NCI-H526 treated with DMSO at 0.1 percent for 48 hours (cell line): ENCODE measurements around the gene FN3K.
A peak's percentile ranks its signal among the peaks of the same experiment; 100 is the strongest.
"Not testable (repeated sequence)": the region's sequence is repeated elsewhere in the genome, so short reads cannot be mapped to it uniquely, and the experiment has no call there.

ENCODE experiments used
- DNase-seq: peaks from one replicate; lab custom pipeline; 2025; lab: John Stamatoyannopoulos, UW

Gene FN3K

DNA sequence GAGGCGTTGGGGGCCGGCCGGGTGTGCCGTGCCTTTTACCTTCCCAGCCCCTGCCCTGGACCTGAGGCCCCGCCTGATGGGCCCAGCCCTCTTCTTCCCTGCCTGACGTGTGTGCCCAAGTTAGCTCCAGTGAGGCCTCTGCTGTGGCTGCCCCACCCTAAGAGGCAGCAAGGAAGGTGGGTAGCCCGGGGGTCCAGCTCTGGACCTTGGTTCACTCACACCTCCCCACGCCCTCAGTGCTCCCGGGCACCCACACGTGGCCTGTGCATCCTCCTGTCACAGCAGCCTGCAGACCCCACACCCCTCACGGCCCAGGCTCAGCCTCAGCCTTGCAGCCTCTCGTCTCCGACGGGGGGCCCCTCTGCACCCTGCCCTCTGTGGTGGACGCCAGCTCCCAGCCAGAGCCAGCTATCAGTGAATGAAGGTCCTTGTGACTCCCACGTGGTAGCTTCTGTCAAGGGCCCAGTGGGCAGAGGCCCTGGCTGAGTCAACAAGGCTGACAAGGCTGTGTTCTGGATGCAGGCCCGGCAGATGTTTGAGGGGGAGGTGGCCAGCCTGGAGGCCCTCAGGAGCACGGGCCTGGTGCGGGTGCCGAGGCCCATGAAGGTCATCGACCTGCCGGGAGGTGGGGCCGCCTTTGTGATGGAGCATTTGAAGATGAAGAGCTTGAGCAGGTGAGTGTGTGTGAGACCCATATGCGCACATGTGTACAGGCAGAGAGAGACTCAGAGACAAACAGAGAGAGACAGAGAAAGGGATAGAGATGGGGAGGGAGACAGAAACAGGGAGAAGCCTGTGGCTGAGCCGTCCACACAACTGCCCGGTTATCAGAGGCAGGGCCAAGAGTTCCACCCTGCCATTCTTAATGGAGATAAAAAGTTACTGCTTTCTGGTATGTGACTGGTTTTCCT, 2.8 kb downstream of the FN3K start:
- DNase-seq = no peak

DNA sequence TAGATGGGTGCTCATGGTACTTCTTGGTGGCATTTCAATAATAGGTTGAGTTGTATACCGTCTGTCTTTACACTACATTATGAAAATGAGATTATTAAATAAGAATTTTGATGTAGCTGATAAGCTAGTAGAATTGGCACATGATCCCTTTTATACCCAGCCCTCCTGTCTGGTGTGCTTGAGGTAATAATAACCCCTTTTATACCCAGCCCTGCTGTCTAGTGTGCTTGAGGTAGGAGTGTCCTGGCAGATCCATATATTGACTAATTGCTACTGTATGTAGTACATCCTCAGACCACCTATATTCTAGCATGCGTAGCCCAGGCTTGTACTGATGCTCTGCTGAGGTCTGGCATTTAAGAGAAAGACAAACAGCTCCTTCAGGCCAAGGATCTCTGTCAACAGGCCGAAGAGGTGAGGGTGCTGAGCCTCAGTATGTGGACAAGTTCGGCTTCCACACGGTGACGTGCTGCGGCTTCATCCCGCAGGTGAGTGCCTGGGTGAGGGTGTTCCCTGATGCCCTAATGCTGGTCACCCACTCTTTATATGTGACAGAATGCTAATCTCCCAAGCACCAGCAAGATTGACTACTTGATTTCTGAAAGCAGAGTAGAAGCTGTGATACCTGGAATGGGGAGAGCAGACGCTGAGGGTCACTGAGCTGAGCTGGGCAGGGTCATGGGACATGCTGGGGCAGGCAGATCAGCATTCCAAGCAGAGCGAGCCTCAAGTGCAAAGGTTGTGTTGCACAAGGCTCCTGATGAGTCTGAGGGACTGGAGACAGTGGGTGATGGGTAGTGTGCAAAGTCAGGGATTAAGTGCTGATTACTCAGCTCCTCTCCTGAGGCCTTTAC, 5.7 kb downstream of the FN3K start:
- DNase-seq = no peak

DNA sequence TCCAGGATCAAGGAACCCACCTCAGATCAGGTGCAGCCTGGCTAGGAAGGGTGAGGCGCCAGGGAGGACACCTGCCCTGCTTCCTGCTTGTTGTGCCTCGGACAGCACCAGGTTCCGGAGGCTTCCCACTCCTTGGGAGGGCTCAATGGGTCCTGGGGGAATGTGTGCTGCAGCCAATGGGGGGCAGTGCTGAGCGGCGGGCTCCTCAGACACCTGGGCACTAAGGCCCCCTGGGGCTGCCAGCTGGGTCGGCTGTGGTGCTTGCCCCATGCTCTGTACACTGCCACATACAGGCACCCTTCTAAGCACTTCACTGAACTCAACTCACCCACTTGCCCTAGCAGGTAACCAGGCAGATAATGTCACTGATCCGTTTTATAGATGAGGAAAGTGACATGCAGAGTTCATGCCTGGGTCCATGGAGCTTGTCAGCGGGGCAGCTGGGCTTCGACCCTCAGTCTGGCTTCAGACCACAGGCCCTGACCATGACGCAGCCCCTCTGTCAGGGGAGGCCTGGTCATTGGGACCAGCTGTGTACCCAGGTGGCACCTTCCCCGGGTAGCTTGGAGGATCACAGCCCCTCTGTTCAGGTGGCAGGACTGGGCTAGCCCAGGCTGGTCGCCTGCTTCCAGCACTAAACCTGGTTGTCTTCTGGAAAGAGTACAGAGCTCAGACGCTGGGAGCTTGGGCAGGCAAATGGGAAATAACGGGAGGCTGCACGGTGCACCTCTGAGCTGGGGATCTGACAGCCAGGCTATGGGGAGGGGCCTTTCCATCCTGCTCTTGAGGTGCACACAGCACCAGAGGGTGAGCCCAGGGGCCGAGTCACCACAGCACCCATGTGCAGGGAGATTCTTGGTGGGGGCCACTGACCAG, 8.2 kb downstream of the FN3K start:
- no peak for DNase-seq

DNA sequence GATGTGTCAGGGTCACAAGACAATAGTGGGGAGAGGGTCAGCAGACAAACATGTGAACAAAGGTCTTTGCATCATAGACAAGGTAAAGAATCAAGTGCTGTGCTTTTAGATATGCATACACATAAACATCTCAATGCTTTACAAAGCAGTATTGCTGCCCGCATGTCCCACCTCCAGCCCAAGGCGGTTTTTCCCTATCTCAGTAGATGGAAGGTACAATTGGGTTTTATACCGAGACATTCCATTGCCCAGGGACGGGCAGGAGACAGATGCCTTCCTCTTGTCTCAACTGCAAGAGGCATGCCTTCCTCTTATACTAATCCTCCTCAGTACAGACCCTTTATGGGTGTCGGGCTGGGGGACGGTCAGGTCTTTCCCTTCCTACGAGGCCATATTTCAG, 9.3 kb downstream of the FN3K start:
- not testable (repeated sequence) for DNase-seq

DNA sequence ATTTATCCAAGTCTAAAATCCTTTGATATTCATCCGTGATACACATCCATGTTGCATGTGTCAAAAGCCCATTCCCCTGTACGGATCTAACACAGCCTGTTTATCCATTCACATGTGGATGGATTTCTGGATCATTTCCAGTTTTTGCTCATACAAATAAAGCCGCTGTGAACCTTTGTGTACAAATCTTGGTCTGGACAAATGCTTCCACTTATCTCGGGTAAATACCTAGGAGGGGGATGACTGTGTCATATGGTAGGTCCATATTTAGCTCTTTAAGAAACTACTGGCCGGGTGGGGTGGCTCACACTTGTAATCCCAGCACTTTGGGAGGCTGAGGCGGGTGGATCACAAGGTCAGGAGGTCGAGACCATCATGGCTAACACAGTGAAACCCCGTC, 10.1 kb downstream of the FN3K start:
- no peak for DNase-seq

DNA sequence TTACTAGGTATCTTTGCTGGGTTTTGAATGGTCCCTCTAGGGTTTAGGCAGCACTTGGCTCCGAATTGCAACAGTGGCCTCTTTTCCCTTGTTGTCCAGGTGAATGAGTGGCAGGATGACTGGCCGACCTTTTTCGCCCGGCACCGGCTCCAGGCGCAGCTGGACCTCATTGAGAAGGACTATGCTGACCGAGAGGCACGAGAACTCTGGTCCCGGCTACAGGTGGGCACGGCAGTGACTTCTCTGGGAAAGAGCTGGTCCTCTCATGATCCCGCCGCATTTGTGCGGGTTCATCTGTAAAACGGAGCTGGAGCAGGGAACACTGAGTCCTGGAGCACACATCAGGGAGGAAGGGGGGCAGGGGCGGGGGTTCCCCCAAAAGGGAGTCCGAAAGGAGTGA, 13.3 kb downstream of the FN3K start:
- no peak for DNase-seq

DNA sequence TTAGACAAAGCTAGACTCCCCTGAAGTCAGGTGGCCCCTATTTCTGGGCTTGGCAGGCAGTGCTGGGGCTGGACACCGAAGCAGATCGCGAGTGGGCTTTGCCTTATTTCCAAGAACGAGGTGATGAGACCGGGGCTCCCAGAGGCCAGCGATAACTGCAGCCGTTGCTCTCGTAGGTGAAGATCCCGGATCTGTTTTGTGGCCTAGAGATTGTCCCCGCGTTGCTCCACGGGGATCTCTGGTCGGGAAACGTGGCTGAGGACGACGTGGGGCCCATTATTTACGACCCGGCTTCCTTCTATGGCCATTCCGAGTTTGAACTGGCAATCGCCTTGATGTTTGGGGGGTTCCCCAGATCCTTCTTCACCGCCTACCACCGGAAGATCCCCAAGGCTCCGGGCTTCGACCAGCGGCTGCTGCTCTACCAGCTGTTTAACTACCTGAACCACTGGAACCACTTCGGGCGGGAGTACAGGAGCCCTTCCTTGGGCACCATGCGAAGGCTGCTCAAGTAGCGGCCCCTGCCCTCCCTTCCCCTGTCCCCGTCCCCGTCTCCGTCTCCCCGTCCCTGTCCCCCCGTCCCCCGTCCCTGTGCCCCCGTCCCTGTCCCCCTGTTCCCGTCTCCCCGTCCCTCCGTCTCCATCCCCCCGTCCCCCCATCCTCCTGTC, 15.0 kb downstream of the FN3K start:
- no peak for DNase-seq

DNA sequence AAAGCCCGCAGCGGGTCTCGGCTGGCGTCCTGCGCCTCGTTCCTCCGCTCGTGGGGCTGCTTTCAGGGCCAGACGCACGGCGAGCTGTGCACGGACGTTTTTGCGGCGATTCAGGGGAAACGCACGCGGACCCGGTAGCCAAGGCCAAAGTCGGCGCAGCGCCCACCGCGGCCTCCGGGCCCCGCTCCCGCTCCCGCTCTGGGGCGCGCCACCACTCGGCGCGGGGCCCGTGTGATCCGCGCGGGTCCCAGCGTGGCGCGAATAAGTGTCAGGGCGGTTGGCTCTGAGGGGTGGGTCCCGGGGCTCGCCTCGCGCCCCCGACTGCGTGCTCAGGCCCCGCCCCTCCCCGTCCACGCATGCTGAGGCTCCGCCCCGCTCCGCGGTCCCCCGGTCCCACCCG, 15.8 kb downstream of the FN3K start:
- no peak for DNase-seq

DNA sequence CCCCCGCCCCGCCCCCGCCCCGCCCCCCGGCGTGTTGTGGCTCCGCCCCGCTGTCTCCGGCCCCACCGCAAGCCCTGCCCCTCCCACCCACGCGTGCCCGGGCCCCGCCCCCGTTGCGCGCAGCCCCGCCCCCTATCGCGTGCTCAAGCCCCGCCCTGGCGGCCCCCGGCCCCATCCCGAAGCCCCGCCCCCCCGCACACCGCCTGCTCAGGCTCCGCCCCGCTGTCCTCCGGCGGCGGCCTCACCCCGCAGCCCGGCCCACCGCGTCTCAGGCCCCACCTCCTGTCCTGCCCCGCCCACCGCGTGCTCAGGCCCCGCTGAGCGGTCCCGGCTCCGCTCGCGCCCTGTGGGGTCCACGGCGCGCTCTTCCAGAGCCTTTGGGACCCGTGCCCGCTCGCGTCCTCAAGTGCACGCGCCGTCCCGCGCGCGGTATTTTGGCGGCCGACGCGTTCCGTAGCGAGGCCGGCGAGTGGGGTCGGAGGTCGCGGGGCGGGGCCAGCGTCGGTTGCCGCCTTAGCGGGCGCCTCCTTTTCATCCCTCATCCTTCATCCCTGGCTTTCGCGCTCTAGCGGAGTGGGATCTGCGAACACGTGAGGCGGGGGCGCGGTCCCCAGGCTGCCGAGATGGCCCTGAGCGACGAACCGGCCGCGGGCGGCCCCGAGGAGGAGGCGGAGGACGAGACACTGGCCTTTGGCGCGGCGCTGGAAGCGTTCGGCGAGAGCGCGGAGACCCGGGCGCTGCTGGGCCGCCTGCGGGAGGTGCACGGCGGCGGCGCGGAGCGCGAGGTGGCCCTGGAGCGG, 16.4 kb downstream of the FN3K start, which contains the start of gene TBCD:
Gene TBCD (plus strand): TSS at position 495 of the 800 bp plus-strand sequence. CDS start 129 bp downstream, at position 624.
- peak; percentile 83 for DNase-seq

DNA sequence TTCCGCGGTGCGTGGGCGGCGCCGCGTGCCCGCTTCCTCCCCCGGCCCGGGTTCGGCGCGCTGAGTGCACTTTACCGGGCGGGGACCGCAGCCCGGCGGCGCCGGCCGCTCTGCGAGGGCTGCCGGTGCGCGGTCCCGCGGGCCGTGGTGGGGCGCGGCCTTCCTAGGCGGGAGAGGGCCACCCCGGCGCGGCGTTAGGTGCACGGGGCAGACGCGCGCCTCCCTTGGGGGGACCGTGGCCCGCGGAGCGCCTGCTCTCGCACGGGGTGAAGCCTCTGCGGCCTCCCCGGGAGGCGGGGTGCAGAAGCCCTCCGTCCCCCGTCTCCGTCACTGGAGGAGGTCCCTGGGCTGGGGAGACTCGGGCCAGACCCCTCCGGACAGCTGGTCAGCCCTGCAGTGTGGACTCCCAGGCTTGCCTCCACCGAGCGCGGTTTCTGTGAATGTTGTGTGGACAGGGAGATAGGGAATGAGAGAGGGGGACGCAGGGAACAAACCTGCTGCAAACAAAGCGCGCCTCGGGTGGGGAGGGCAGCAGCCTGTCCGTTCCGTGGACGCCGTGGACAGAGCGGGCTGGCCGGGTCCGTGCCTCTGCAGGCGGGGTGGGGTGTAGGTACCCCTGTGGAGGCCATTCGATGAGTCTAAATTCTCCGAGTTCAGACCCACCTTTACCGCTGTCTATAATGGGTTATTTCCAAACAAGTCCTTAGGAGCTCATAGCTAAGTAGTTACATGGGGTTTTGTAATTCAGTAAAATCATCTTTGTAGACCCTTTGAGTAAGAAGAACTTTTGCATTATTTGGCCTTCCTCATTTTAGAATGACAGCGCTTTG, 17.2 kb downstream of the FN3K start:
- DNase-seq = no peak

DNA sequence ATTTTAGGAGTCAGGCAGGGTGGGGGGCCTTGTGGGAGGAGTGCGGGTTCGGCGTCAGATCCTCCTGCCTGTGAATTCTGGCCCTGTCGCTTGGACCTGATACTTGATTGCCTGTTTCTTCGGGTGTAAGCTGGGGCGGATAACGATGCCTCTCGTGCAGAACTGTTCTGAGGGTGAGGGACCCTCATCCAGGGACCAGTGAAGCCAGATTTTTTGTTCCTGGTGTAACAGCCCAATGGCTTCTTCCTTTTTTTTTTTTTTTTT, 17.7 kb downstream of the FN3K start:
- DNase-seq = no peak

DNA sequence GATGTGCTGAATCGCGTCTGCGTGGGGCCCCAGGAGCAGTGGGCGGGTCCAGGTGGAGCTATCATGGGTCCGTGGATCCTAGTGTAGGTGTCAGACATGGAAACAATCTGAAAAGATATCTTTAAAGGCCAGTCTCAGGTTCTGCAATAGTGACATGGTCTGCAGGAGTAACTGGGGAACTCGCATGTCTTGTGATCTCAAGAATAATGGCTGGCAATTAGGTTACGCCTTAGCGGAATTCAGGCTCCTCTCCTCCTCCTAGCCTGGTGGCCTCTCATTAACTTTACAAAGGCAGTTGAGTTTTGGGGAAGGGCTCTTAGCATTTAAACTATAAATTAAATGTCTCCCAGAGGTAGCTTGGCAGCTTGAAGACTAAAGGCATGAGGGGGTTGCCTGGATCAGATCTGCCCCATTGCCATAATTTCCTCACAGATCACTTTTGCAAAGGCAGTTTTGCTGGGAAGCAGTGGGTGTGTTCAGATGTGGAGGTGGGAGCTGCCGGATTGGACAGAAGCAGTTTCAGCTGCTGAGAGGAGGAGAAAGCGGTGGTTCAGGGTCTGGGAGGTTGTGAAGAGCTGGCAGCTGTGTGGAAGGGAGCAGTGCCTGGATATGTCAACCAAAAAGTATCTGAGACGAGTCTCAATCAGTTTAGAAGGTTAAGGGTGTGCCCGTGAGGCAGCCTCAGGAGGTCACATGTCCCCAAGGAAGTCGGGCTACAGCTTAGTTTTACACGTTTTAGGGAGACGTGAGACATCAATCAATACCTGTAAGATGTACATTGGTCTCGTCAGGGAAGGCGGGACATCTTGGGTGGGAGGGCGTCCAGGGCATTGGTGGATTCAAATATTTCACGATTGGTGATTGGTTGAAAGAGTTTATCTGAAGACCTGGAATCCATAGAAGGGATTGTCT, 19.1 kb downstream of the FN3K start:
- no peak for DNase-seq

DNA sequence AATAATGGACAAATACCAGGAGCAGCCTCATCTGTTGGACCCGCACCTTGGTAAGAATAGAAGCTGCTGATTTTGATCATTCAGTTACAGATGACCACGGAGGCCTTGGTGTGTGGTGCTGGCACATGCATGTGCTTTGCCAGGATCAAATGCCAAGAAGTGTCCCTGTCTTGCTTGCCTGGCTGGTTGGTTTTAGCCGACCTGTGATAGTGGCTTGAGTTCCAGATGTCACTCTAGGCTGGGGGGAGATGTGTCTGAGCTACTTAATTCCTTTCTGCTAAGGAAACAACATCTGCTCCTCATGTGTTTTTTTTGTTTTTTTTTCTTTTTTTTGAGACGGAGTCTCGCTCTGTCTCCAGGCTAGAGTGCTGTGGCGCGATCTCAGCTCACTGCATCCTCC, 20.8 kb downstream of the FN3K start:
- no peak for DNase-seq

DNA sequence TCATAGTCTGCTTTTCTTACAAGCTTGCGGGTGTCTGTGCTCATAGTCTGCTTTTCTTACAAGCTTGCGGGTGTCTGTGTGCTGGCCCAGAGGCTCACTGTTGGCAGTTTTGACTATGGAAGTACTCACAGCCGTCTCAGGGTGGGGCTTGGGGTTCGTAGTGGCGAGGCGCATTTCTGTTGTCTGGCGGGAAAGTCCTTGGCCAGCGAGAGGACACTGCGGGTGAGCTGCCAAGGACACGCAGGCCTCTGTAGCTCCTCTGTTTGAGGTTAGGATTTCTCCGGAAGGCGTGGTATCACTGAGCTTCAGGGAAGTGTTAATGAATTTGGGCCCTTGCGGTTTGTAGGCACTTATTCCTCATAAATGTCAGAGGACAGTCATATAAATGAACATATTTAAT, 30.0 kb downstream of the FN3K start:
- DNase-seq = no peak

DNA sequence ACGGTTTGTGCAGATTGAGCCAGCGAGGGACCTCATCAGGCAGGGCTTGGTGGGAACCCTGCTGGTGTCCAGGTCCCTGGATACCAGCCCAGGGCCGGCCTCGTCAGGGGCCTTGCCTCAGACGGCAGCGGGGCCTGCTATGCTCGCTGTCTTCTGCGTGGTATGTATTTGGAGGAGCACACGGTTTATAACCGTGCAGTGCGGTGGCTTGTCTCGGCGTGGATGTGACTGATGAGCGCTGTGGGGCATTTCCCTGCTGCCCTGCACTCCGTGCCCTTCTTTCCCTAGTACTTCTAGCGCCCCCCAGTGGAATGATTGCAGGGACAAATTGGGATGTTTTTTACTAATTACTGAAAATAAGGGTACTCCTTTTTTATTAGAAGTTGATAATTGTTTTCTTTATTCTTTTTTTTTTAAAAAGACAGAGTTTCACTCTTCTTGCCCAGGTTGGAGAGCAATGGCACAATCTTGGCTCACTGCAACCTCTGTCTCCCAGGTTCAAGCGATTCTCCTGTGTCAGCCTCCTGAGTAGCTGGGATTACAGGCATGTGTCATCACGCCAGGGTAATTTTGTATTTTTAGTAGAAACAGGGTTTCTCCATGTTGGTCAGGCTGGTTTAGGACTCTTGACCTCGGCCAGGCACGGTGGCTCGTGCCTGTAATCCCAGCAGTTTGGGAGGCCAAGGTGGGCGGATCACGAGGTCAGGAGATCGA, 31.8 kb downstream of the FN3K start:
- DNase-seq = no peak

DNA sequence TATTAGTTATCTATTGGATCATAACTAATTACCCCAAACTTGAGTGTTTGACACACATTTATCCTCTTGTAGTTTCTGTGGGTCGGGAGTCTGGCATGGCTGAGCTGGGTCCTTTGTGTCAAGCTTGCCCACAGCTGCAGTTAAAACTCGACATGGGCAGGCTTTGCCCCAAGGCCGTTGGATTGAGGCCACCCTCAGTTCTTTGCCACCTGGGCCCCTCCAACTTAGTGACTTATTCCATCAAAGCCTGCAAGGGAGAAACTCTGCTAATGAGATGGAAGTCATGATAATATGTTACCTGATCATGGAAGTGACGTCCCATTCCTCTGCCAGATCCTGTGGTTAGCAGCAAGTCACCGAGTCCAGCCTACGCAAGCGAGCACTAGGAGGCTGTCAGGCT, 33.6 kb downstream of the FN3K start:
- no peak for DNase-seq

DNA sequence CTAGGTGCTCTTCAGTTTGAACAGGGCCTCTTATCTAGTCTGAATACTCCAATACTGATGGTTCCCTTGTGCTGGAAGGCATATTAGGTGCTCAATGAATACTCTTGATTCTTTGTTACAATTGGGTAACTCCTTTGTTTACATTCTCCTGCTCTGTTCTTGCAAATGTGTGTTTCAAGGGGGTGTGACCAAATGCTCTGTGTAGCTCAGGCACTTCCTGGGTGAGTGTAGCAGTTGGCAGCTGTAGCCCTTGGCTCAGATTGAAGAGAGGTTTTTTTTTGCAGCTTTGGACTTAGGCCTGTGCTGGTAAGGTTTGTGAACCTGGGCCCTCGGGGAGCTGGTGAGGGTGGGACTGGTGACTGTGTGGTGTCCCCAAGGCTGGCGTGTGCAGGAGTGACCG, 36.6 kb downstream of the FN3K start:
- DNase-seq = no peak

DNA sequence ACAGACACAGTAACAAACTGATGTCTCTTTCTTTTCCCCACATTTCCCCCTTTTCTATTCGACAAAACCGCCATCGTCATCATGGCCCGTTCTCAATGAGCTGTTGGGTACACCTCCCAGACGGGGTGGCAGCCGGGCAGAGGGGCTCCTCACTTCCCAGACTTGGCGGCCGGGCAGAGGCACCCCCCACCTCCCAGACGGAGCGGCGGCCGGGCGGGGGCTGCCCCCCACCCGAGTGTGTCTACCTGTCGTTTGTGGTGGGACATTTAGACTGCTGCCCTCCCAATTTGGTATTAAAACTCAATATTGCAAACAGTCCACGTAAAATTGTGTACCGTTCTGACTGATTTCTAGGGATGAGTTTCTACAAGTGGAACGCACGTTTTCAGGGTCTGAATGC, 39.0 kb downstream of the FN3K start:
- not testable (repeated sequence) for DNase-seq
